GM19438 (cell line): ENCODE data around the gene GSTM4.
"Not testable (repeated sequence)": the region's sequence is repeated elsewhere in the genome, so short reads cannot be mapped to it uniquely, and the experiment has no call there.

Experiments used
- ATAC-seq: cut with Tn5 transposase; IDR thresholded peaks from one replicate; pipeline ENCODE4 v1.9.1; 2021; ENCODE audit warnings: low read depth; ENCODE audit not compliant: unreplicated experiment

Gene GSTM4

GRCh38 chr1:109695138-109695537 lies 39.2 kb downstream of the GSTM4 start:
- not testable (repeated sequence) for ATAC-seq

- ATAC-seq: no peak
Measured at GRCh38 chr1:109697066-109697465, 41.2 kb downstream of the GSTM4 start.

GRCh38 chr1:109697861-109698260 lies 42.0 kb downstream of the GSTM4 start:
- not testable (repeated sequence) for ATAC-seq

GRCh38 chr1:109702940-109703339 lies 47.0 kb downstream of the GSTM4 start:
- ATAC-seq: not testable (repeated sequence)

- no peak for ATAC-seq
Measured at GRCh38 chr1:109704173-109704572, 48.3 kb downstream of the GSTM4 start.

- ATAC-seq: no peak
Measured at GRCh38 chr1:109705411-109705810, 49.5 kb downstream of the GSTM4 start.

- not testable (repeated sequence) for ATAC-seq
Measured at GRCh38 chr1:109708949-109709348, 53.0 kb downstream of the GSTM4 start.

- ATAC-seq: not testable (repeated sequence)
Measured at GRCh38 chr1:109709822-109710221, 53.9 kb downstream of the GSTM4 start.
